Activated CD4-positive, alpha-beta memory T cell treated with anti-CD3 and anti-CD28 coated beads for 36 hours (primary cell): ENCODE measurements around the gene FXYD5. TPM values are rescaled to one million over a fixed set of nuclear protein-coding genes. Genes with fewer than 3 reads are reported as not detected.

Experiments
- total RNA-seq, 2 experiments: library from RNA; stranded (reverse); gene quantifications; one replicate each; pipeline ENCODE4 v1.2.3, GENCODE V29; 2021

The FXYD5 gene
- total RNA-seq, 2 experiments from 2014 or later, result 334 to 360 TPM

Other genes starting within 250 kb of the FXYD5 start
- gene ZNF30, start 227.8 kb upstream of the FXYD5 start, total RNA-seq, result 1 to 10 TPM; 3.7 to 4.2 TPM
- gene ZNF792, start 190.5 kb upstream of the FXYD5 start, total RNA-seq, result 1 to 10 TPM; 6.4 to 6.9 TPM
- 100 to 1,000 TPM; 204 to 223 TPM for gene GRAMD1A, start 154.4 kb upstream of the FXYD5 start, total RNA-seq
- 1 to 10 TPM; 1.1 to 1.6 TPM for gene SCN1B, start 124.3 kb upstream of the FXYD5 start, total RNA-seq
- gene HPN, start 113.0 kb upstream of the FXYD5 start, total RNA-seq, result under 1 TPM in 1 of 2 experiments, not detected in 1; 0.21 TPM
- not detected for gene FXYD3, start 38.9 kb upstream of the FXYD5 start, total RNA-seq
- under 1 TPM; 0.50 to 0.51 TPM for gene LGI4, start 19.7 kb upstream of the FXYD5 start, total RNA-seq
- 1 to 10 TPM; 2.3 to 2.8 TPM for gene FXYD1, start 15.9 kb upstream of the FXYD5 start, total RNA-seq
- under 1 TPM; 0.77 to 0.93 TPM for gene FXYD7, start 11.5 kb upstream of the FXYD5 start, total RNA-seq
- gene FAM187B, start 74.0 kb downstream of the FXYD5 start, total RNA-seq, result under 1 TPM in 1 of 2 experiments, not detected in 1; 0.19 TPM
- 10 to 100 TPM; 25.4 to 28.7 TPM for gene LSR, start 94.3 kb downstream of the FXYD5 start, total RNA-seq
- 100 to 1,000 TPM; 117 to 121 TPM for gene USF2, start 114.2 kb downstream of the FXYD5 start, total RNA-seq
- gene HAMP, start 127.8 kb downstream of the FXYD5 start, total RNA-seq, result not detected
- gene MAG, start 137.4 kb downstream of the FXYD5 start, total RNA-seq, result under 1 TPM; 0.43 to 0.44 TPM
- gene CD22, start 174.5 kb downstream of the FXYD5 start, total RNA-seq, result 1 to 10 TPM in 1 of 2 experiments, under 1 TPM in 1; 0.75 to 1.2 TPM
- under 1 TPM in 1 of 2 experiments, not detected in 1; 0.12 TPM for gene FFAR1, start 193.2 kb downstream of the FXYD5 start, total RNA-seq
- gene FFAR3, start 203.7 kb downstream of the FXYD5 start, total RNA-seq, result 1 to 10 TPM; 1.1 TPM
- under 1 TPM in 1 of 2 experiments, not detected in 1; 0.17 TPM for gene GPR42, start 216.3 kb downstream of the FXYD5 start, total RNA-seq